Right renal pelvis (tissue), 4 donors: ENCODE results near the gene WDR5. TPM values are rescaled to one million over a fixed set of nuclear protein-coding genes. Genes with fewer than 3 reads are reported as not detected.

Experiments used
- DNase-seq, 4 donors: peaks; one replicate each; pipeline ENCODE4 v3.0.0-alpha.2; 2013; ENCODE audit warnings: low read depth in 4 of 4, low spot score in 3 of 4, missing footprints in 1 of 4
- polyA plus RNA-seq, 4 donors: library from polyadenylated mRNA; unstranded; fragments of 120-200 nt; gene quantifications; one replicate each; pipeline ENCODE4 v1.2.1, GENCODE V29; 2013; ENCODE audit not compliant: insufficient read length in 4 of 4

The WDR5 gene
- polyA plus RNA-seq, 4 donors, result 38.8 to 41.1 (median 39.1) TPM

- no peak for DNase-seq
These were observed 4.2 kb upstream of the WDR5 start for GRCh38 chr9:134131471-134132207.

- no peak for DNase-seq
These were observed 3.5 kb upstream of the WDR5 start for GRCh38 chr9:134132208-134132870.

DNA sequence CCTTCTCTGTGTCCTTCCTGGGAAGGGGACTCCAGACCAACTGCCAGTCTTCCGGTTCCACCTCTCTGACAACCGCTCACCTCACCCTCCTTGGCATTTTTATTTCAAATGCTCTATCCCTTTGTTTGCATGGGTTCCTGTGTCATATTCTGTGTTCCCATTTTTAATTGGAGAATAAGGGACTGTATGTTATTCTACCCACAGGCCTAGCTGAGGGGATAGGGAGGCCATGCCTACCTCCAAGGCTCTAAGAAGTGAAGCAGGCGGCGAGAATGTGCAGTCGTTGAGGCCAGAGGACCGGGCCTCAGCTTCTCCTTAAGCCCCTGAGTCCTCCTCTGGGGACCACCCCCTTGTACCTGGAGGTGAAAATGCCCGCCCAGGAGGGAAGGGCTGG lies 936 bp upstream of the WDR5 start:
- DNase-seq, result no peak

GRCh38 chr9:134136118-134136995 lies 475 bp downstream of the WDR5 start:
- no peak for DNase-seq

DNA sequence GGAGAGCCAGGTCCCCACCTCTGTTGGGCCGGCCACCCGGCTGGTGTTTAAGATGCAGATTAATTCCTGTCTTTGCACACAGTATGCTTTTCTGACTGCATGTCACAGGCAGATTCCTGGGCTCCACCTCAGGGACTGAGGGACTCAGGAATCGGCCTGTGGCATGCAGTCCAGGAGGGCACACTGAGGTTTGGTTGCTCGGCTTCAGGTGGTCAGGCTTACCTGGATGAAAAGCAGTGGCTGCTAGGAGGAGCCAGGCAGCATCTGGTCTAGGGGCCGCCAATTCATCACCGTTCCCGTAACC lies 1.1 kb downstream of the WDR5 start:
- no peak for DNase-seq

- DNase-seq, result no peak
These were observed 2.4 kb downstream of the WDR5 start for GRCh38 chr9:134138292-134138691.

DNA sequence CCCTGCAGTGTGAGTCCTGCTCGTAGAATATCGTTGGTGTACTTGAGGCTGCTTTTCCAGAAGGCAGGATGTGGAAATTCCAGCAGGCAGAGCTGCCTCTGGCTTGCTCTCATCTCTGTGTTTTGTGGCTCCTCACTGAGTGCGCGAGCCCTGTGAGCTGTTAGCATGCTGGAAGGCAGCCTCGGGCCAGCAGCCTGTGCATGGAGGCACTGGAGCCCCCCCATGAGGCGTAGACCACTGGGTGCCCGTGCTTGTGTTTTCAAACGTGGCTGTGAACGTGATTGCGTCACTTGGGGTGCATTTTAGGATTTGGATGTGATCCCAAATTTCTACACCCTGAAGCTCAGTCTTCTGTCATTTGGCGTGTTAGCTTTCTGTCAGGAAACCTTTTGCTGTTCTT lies 3.2 kb downstream of the WDR5 start:
- DNase-seq, result no peak

DNA sequence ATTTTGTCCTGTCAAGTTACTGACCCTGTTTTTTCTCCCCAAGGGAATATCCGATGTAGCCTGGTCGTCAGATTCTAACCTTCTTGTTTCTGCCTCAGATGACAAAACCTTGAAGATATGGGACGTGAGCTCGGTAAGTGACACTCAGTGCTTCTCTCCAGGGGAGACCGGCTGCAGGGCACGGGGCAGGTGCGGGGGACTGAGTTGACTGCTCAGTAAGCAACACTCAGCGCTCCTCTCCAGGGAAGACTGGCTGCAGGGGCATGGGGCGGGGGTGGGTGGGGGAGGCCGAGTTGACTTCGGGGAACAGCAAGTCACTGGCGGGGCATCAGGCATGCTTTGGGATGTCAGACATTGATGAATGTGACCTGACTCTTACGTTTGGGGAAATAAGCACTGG lies 6.0 kb downstream of the WDR5 start:
- DNase-seq, result no peak

- no peak for DNase-seq
These were observed 8.9 kb downstream of the WDR5 start for GRCh38 chr9:134144801-134145200.

GRCh38 chr9:134145262-134145661 lies 9.4 kb downstream of the WDR5 start:
- DNase-seq, result no peak

GRCh38 chr9:134146774-134147493 lies 11.1 kb downstream of the WDR5 start:
- DNase-seq, result no peak

DNA sequence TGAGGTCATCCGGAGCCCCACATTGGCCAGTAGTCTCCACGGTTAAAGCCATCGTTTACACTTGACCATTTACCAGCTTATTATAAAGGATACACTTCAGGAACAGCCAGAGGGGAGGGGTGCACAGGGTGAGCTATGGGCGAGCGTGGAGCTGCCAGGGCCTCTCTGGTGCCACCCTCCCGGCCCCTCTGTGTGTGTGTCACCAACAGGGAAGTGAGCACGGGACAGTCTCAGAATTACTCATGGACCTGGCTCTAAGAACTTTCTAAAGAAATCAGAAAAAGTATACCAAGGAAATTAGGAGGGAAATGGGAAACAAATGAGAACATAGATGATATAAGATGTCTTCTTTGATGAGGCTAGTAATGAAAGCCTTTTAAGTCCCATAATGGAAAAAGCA lies 13.5 kb downstream of the WDR5 start:
- no peak for DNase-seq

- DNase-seq, result no peak
These were observed 14.8 kb downstream of the WDR5 start for GRCh38 chr9:134150557-134151214.

DNA sequence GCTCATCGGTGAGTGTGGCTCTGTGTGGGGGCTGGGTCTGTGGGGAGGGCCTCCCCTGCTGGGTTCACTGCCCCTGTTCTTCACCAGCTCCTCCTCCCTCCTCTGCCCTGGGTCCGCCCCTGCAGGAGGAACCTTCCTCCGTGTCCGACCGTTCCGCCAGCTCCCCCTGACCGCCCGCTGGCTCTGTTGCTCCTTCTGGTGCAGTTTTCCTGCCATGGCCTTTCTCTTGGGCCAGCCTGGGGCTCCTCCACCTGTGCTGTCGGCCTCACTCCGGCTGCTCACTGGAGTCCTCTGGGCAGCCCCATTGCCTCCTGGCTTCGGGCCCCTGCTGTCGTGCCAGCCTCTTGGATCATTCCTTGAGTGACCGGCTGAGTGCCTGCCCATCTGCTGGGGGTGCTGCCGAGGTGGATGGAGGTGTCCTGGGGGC lies 16.2 kb downstream of the WDR5 start:
- DNase-seq, result no peak

- no peak for DNase-seq
These were observed 16.6 kb downstream of the WDR5 start for GRCh38 chr9:134152488-134152887.

DNA sequence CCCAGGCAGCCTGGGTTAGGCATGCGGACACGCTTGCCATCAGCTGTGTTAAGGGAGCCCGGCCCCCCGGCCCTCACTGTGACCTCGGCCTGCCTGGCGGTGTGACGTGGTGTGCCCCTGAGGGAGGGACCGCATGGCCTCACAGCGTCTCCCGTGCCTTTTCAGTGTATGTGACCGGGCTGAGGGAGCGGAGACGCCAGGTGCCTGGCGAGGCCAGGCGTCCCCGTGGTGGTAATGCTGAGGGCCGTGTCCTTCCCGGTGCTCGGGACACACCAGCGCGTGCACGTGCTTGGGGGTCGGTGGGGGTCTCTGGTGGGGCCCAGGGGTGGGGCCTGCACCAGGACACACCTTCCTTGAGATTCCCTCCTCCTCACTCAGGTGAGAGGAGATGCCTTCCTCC lies 17.6 kb downstream of the WDR5 start:
- DNase-seq, result no peak

- no peak for DNase-seq
These were observed 18.4 kb downstream of the WDR5 start for GRCh38 chr9:134154262-134154701.

DNA sequence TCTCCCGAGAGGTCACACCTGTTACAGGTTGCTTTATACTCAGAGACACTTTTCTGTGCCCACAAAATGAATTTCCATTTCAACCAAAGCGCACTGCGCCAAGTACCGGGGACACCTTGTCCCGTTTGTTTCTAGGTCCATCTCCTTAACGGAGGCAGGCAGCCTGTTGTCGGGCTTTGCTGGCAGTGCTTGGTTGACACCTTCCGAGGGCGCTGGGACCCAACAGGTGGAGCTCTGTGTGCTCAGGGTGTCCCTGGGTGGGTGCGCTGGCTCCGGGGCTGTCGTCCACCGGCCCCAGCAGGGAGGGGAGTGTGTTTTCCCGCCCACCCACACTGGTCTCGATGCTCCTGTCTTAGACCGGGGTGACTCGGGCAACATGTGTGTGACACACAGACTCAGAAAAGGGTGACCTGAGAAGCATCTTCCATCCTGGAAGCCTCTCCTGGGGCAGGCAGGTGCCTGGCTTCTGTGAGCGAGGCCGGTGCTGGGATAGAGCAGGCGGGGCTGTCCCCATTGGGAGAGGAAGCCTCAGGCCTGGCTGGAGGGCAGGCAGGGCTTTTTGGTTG lies 20.0 kb downstream of the WDR5 start:
- no peak for DNase-seq

GRCh38 chr9:134156564-134157377 lies 20.9 kb downstream of the WDR5 start:
- no peak for DNase-seq
